MM.1S (cell line): Measurements from ENCODE around the gene SUSD4.

ENCODE experiments used
- DNase-seq: peaks from one replicate; pipeline ENCODE4 v3.0.0-alpha.2; 2015
- H2AFZ ChIP-seq: fragments of 300-600 bp; sonication (generic); 2 replicates; pipeline ENCODE4 v1.6.0; 2016; ENCODE audit warnings: antibody characterized with exemption, low read length
- H3F3A ChIP-seq: fragments of 300-600 bp; sonication (generic); 2 replicates; pipeline ENCODE4 v1.6.1; 2016; ENCODE audit warnings: mild to moderate bottlenecking, antibody characterized with exemption, low read length, moderate library complexity, mixed read lengths; ENCODE audit not compliant: insufficient read depth
- H3K27ac ChIP-seq: fragments of 300-600 bp; sonication (generic); 2 replicates; pipeline ENCODE4 v1.5.1; 2016; ENCODE audit warnings: mild to moderate bottlenecking, low read length
- H3K27me3 ChIP-seq: fragments of 300-600 bp; sonication (generic); replicated peaks from 2 replicates; pipeline ENCODE4 v1.6.0; 2016; ENCODE audit warnings: low read length; ENCODE audit not compliant: insufficient read depth
- H3K36me3 ChIP-seq: fragments of 300-600 bp; sonication (generic); replicated peaks from 2 replicates; pipeline ENCODE4 v1.6.1; 2016; ENCODE audit warnings: mild to moderate bottlenecking, low read length, mixed read lengths; ENCODE audit not compliant: insufficient read depth
- H3K4me1 ChIP-seq: fragments of 300-600 bp; sonication (generic); 2 replicates; pipeline ENCODE4 v1.6.1; 2016; ENCODE audit warnings: low read length, mixed read lengths
- H3K4me2 ChIP-seq: fragments of 300-600 bp; sonication (generic); 2 replicates; pipeline ENCODE4 v1.6.0; 2016; ENCODE audit warnings: low read depth, low read length
- H3K4me3 ChIP-seq: fragments of 300-600 bp; sonication (generic); 2 replicates; pipeline ENCODE4 v1.5.1; 2016; ENCODE audit warnings: low read length, mixed read lengths
- H3K79me2 ChIP-seq: fragments of 300-600 bp; sonication (generic); 2 replicates; pipeline ENCODE4 v1.6.1; 2016; ENCODE audit warnings: mixed run types, low read length, mixed read lengths
- H3K9ac ChIP-seq: fragments of 300-600 bp; sonication (generic); 2 replicates; pipeline ENCODE4 v1.6.1; 2016; ENCODE audit warnings: low read length, mixed read lengths
- H3K9me2 ChIP-seq: fragments of 300-600 bp; sonication (generic); replicated peaks from 2 replicates; pipeline ENCODE4 v1.6.1; 2016; ENCODE audit warnings: mild to moderate bottlenecking, low read length, mixed read lengths; ENCODE audit not compliant: insufficient read depth
- H3K9me3 ChIP-seq: fragments of 300-600 bp; sonication (generic); replicated peaks from 2 replicates; pipeline ENCODE4 v1.6.1; 2016; ENCODE audit warnings: mild to moderate bottlenecking, low read length, mixed read lengths; ENCODE audit not compliant: insufficient read depth
- H4K20me1 ChIP-seq: fragments of 300-600 bp; sonication (generic); 2 replicates; pipeline ENCODE4 v1.6.1; 2016; ENCODE audit warnings: mild to moderate bottlenecking, low read length, moderate library complexity, mixed read lengths; ENCODE audit not compliant: insufficient read depth
- EZH2 ChIP-seq: fragments of 300-600 bp; sonication (generic); optimal IDR thresholded peaks from 2 replicates; pipeline ENCODE3; 2017; ENCODE audit warnings: low read depth, mild to moderate bottlenecking, antibody characterized with exemption, low read length, mixed read lengths
- EZH2phosphoT487 ChIP-seq: fragments of 300-600 bp; sonication (generic); IDR thresholded peaks from 2 replicates; pipeline ENCODE4 v1.6.1; 2018; ENCODE audit warnings: antibody characterized with exemption, low read length
- TF ChIP-seq, protein P1 (sequence below): fragments of 300-600 bp; sonication (generic); IDR thresholded peaks from 2 replicates; pipeline ENCODE4 v1.5.1; 2016; ENCODE audit warnings: antibody characterized with exemption, low read length, mixed read lengths

The SUSD4 gene

DNA sequence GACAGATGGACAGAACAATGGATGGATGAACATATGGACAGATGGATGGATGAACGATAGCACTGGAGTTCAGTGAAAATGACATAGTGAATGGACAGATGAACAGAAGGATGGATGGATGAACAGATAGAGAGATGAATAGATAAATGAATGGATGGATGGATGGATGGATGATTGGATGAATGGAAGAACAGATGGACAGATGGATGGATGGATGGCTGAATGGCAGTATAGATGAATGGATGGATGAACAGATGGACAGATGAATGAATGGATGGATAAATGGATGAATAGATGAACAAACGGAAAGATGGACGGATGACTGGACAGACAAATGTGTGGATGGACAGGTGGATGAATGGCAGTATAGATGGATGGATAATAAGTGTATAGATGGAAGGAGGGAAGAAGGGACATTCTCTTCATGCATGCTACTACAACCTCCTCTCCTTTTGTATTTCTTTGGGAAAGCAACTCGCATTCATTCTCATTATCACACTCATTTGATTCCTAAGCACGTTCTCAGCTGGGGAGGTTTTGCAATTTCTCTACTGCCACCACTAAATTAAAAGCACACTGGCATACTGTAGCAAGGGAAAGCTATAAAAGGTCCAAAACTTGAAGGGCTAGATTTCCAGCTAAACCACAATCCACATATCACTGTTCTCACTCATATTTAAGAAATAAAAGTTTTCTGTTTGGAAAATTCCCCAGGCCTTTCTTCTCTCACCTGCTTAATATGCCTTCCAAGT, 34.1 kb downstream of the SUSD4 start:
- Histone ChIP-seq H3K36me3 (no peaks in the 10 kb centered on the region), H3F3A (no peaks in the 10 kb centered on the region), H4K20me1 (no peaks in the 10 kb centered on the region), H3K27me3 (no peaks in the 10 kb centered on the region), H3K4me1 (no peaks in the 10 kb centered on the region), H3K4me2 (no peak overlapping the region), H3K79me2 (no peaks in the 10 kb centered on the region), H3K4me3 (no peak overlapping the region), H3K9ac (no peak overlapping the region), H3K9me3 (no peaks in the 10 kb centered on the region), H2AFZ (no peak overlapping the region), H3K9me2 (no peaks in the 10 kb centered on the region), H3K27ac (no peak overlapping the region)
- TF ChIP-seq, protein P1, sequence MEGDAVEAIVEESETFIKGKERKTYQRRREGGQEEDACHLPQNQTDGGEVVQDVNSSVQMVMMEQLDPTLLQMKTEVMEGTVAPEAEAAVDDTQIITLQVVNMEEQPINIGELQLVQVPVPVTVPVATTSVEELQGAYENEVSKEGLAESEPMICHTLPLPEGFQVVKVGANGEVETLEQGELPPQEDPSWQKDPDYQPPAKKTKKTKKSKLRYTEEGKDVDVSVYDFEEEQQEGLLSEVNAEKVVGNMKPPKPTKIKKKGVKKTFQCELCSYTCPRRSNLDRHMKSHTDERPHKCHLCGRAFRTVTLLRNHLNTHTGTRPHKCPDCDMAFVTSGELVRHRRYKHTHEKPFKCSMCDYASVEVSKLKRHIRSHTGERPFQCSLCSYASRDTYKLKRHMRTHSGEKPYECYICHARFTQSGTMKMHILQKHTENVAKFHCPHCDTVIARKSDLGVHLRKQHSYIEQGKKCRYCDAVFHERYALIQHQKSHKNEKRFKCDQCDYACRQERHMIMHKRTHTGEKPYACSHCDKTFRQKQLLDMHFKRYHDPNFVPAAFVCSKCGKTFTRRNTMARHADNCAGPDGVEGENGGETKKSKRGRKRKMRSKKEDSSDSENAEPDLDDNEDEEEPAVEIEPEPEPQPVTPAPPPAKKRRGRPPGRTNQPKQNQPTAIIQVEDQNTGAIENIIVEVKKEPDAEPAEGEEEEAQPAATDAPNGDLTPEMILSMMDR, result no peak
- TF ChIP-seq EZH2phosphoT487 (no peak), EZH2 (no peak)
- DNase-seq, result no peak

DNA sequence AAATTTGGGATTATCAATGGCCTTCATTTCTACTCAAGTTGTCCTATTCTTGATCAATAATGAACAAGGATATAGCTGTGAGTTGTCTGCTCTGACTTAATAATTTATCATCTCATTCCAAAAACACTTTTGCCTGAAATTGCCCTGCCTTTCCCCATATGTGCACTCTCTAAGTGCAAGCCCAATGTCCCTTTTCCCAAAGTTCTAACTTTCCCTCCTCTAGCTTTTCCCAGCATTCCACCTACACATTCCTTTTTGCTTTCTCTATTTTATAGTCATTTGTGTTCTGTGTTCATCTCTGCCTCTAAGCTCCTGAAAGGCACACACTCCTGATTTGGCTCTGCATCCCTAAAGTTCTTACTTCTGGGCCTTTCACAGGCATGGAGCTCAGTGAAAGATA, 34.7 kb downstream of the SUSD4 start:
- no peak for DNase-seq
- no peak overlapping the region for H3K4me3 ChIP-seq
- no peaks in the 10 kb centered on the region for H3K9me2 ChIP-seq
- no peaks in the 10 kb centered on the region for H4K20me1 ChIP-seq
- no peaks in the 10 kb centered on the region for H3K9me3 ChIP-seq
- no peaks in the 10 kb centered on the region for H3F3A ChIP-seq
- H3K27ac ChIP-seq, result no peak overlapping the region
- no peak overlapping the region for H3K9ac ChIP-seq
- TF ChIP-seq EZH2, result no peak
- no peak for TF ChIP-seq EZH2phosphoT487
- TF ChIP-seq, protein P1, result no peak
- H3K4me2 ChIP-seq, result no peak overlapping the region
- no peaks in the 10 kb centered on the region for H3K79me2 ChIP-seq
- H3K36me3 ChIP-seq, result no peaks in the 10 kb centered on the region
- H3K27me3 ChIP-seq, result no peaks in the 10 kb centered on the region
- no peak overlapping the region for H2AFZ ChIP-seq
- H3K4me1 ChIP-seq, result no peaks in the 10 kb centered on the region

DNA sequence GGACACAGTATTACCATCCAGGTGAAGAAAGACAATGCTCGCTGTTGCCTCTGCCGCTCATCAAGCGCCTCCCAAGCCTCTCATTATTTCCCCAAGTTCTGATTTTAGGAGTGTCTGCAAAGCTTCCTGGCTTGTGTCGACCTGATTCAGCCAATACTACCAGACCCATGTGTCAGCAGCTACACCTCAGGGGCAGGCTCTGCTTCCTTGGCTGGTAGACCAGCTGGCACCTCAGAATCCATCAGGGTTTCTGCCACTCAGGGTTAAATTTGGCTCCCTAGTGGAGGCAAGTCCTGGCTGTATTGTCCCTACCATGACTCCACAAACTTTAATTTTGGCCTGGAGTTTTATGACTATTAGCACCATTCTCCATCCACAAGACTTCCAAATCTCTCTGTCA, 35.4 kb downstream of the SUSD4 start:
- Histone ChIP-seq H3K9me3 (no peaks in the 10 kb centered on the region), H3K79me2 (no peaks in the 10 kb centered on the region), H3K4me2 (no peak overlapping the region), H3K36me3 (no peaks in the 10 kb centered on the region), H3K27ac (no peak overlapping the region), H3K9ac (no peak overlapping the region), H3K9me2 (no peaks in the 10 kb centered on the region), H3K4me1 (no peaks in the 10 kb centered on the region), H3K27me3 (no peaks in the 10 kb centered on the region), H3K4me3 (no peak overlapping the region), H4K20me1 (no peaks in the 10 kb centered on the region), H3F3A (no peaks in the 10 kb centered on the region), H2AFZ (no peak overlapping the region)
- TF ChIP-seq EZH2phosphoT487, result no peak
- TF ChIP-seq, protein P1, result no peak
- no peak for TF ChIP-seq EZH2
- DNase-seq, result no peak
